ENCODE results near the gene ALG2. TPM values are rescaled to one million over a fixed set of nuclear protein-coding genes. Genes with fewer than 3 reads are reported as not detected.

The ALG2 gene
- total RNA-seq, 2 experiments from 2014 or later, result 22.8 to 31.1 TPM

- H3K27me3 Mint-ChIP-seq, result no peaks in the 10 kb centered on the region
- CTCF ChIA-PET, result interaction anchor here (0.6 to 4.4 kb wide), 12 partner anchors 9 to 1143 kb away, joined by 3 to 22 read pairs (median 4); no protein-coding TSS in a partner anchor
- POLR2A ChIA-PET, result no interaction called here
- H3K36me3 Mint-ChIP-seq (ENCODE audit: low read depth), result no peaks in the 10 kb centered on the region
- intact Hi-C loops (cut with DNase I, micrococcal nuclease), result loop anchor here (5.0 to 10.0 kb wide), 5 partner anchors 70 to 1415 kb away; partner anchors contain the start of gene NR4A3 (in 1 of the 2)
- no peak for ATAC-seq
- no peak overlapping the region for H3K27ac Mint-ChIP-seq
- H3K9me3 Mint-ChIP-seq (ENCODE audit: low read depth), result no peaks in the 10 kb centered on the region
- DNase-seq, result no peak
- H3K4me1 Mint-ChIP-seq, result peaks cover 49% of the 10 kb centered on the region
- H3K4me3 Mint-ChIP-seq, result no peak overlapping the region
These were observed 39.4 kb downstream of the ALG2 start for GRCh38 chr9:99182356-99182755.

GRCh38 chr9:99181621-99182020 lies 40.1 kb downstream of the ALG2 start:
- Mint-ChIP-seq H3K27ac (peak overlapping the region; percentile 77), H3K36me3 (ENCODE audit: low read depth) (no peaks in the 10 kb centered on the region), H3K4me3 (no peak overlapping the region), H3K4me1 (peaks cover 48% of the 10 kb centered on the region), H3K9me3 (ENCODE audit: low read depth) (no peaks in the 10 kb centered on the region), H3K27me3 (no peaks in the 10 kb centered on the region)
- DNase-seq (peak; percentile 36), ATAC-seq (peak; percentile 20)
- ChIA-PET CTCF (interaction anchor here (0.7 to 4.4 kb wide), 7 partner anchors 8 to 1143 kb away, joined by 3 to 22 read pairs (median 4); no protein-coding TSS in a partner anchor), POLR2A (no interaction called here)
- intact Hi-C loops (cut with DNase I, micrococcal nuclease), result loop anchor here (5.0 to 10.0 kb wide), 5 partner anchors 71 to 1416 kb away; partner anchors contain the start of gene NR4A3 (in 1 of the 2)

GRCh38 chr9:99181206-99181605 lies 40.5 kb downstream of the ALG2 start:
- ChIA-PET POLR2A (no interaction called here), CTCF (interaction anchor here (1.2 to 4.4 kb wide), 4 partner anchors 8 to 51 kb away, joined by 4 to 22 read pairs (median 8); no protein-coding TSS in a partner anchor)
- Mint-ChIP-seq H3K4me3 (no peak overlapping the region), H3K27me3 (no peaks in the 10 kb centered on the region), H3K4me1 (peaks cover 48% of the 10 kb centered on the region), H3K9me3 (ENCODE audit: low read depth) (no peaks in the 10 kb centered on the region), H3K36me3 (ENCODE audit: low read depth) (no peaks in the 10 kb centered on the region), H3K27ac (peak overlapping the region; percentile 77)
- intact Hi-C loops (cut with DNase I, micrococcal nuclease), result loop anchor here (5.0 to 10.0 kb wide), 5 partner anchors 71 to 1416 kb away; partner anchors contain the start of gene NR4A3 (in 1 of the 2)
- no peak for DNase-seq
- no peak for ATAC-seq

- DNase-seq (no peak), ATAC-seq (peak; percentile 9)
- intact Hi-C loops (cut with DNase I, micrococcal nuclease), result loop anchor here (1.0 to 10.0 kb wide), 6 partner anchors 17 to 1417 kb away; partner anchors contain the start of gene NR4A3 (in 1 of the 2)
- peaks cover 48% of the 10 kb centered on the region for H3K4me1 Mint-ChIP-seq
- CTCF ChIA-PET, result interaction anchor here (0.6 to 0.8 kb wide), 4 partner anchors 16 to 1195 kb away, joined by 3 read pairs; no protein-coding TSS in a partner anchor
- POLR2A ChIA-PET, result no interaction called here
- no peaks in the 10 kb centered on the region for H3K27me3 Mint-ChIP-seq
- H3K27ac Mint-ChIP-seq, result peak overlapping the region; percentile 77
- no peaks in the 10 kb centered on the region for H3K36me3 Mint-ChIP-seq (ENCODE audit: low read depth)
- no peak overlapping the region for H3K4me3 Mint-ChIP-seq
- no peaks in the 10 kb centered on the region for H3K9me3 Mint-ChIP-seq (ENCODE audit: low read depth)
These were observed 41.1 kb downstream of the ALG2 start for GRCh38 chr9:99180662-99181061.

GRCh38 chr9:99180199-99180598 lies 41.5 kb downstream of the ALG2 start:
- ChIA-PET CTCF (interaction anchor here (0.6 to 0.8 kb wide), 4 partner anchors 15 to 1195 kb away, joined by 3 read pairs; no protein-coding TSS in a partner anchor), POLR2A (no interaction called here)
- Mint-ChIP-seq H3K27me3 (no peaks in the 10 kb centered on the region), H3K4me1 (peaks cover 48% of the 10 kb centered on the region), H3K36me3 (ENCODE audit: low read depth) (no peaks in the 10 kb centered on the region), H3K9me3 (ENCODE audit: low read depth) (no peaks in the 10 kb centered on the region), H3K27ac (peak overlapping the region; percentile 77), H3K4me3 (no peak overlapping the region)
- ATAC-seq (peak; percentile 68), DNase-seq (no peak)
- intact Hi-C loops (cut with DNase I, micrococcal nuclease), result loop anchor here (1.0 to 10.0 kb wide), 6 partner anchors 17 to 1417 kb away; partner anchors contain the start of gene NR4A3 (in 1 of the 2)

- no peak overlapping the region for H3K4me3 Mint-ChIP-seq
- POLR2A ChIA-PET, result no interaction called here
- H3K4me1 Mint-ChIP-seq, result peaks cover 44% of the 10 kb centered on the region
- H3K36me3 Mint-ChIP-seq (ENCODE audit: low read depth), result no peaks in the 10 kb centered on the region
- DNase-seq, result no peak
- H3K27ac Mint-ChIP-seq, result no peak overlapping the region
- ATAC-seq, result no peak
- no peaks in the 10 kb centered on the region for H3K9me3 Mint-ChIP-seq (ENCODE audit: low read depth)
- intact Hi-C loops (cut with DNase I, micrococcal nuclease), result no loop called here
- no peaks in the 10 kb centered on the region for H3K27me3 Mint-ChIP-seq
- CTCF ChIA-PET, result interaction anchor here (1.4 to 1.5 kb wide), 2 partner anchors 15 to 16 kb away, joined by 3 to 6 read pairs; no protein-coding TSS in a partner anchor
These were observed 42.5 kb downstream of the ALG2 start for GRCh38 chr9:99178912-99179872.

- Mint-ChIP-seq H3K4me1 (peaks cover 39% of the 10 kb centered on the region), H3K9me3 (ENCODE audit: low read depth) (no peaks in the 10 kb centered on the region), H3K27me3 (peaks cover 4% of the 10 kb centered on the region), H3K27ac (no peak overlapping the region), H3K36me3 (ENCODE audit: low read depth) (no peaks in the 10 kb centered on the region), H3K4me3 (no peak overlapping the region)
- intact Hi-C loops (cut with DNase I, micrococcal nuclease), result no loop called here
- ChIA-PET CTCF (interaction anchor here (1.0 to 1.5 kb wide), 3 partner anchors 13 to 21 kb away, joined by 3 to 6 read pairs (median 4); no protein-coding TSS in a partner anchor), POLR2A (no interaction called here)
- ATAC-seq (no peak), DNase-seq (no peak)
These were observed 44.0 kb downstream of the ALG2 start for GRCh38 chr9:99177576-99178366.

- POLR2A ChIA-PET, result no interaction called here
- Mint-ChIP-seq H3K9me3 (ENCODE audit: low read depth) (no peaks in the 10 kb centered on the region), H3K27ac (no peak overlapping the region), H3K4me3 (no peak overlapping the region), H3K4me1 (peaks cover 28% of the 10 kb centered on the region), H3K36me3 (ENCODE audit: low read depth) (no peaks in the 10 kb centered on the region), H3K27me3 (peaks cover 4% of the 10 kb centered on the region)
- DNase-seq (no peak), ATAC-seq (no peak)
- CTCF ChIA-PET, result interaction anchor here (0.8 to 1.9 kb wide), 2 partner anchors 8 to 822 kb away, joined by 3 to 5 read pairs; no protein-coding TSS in a partner anchor
- intact Hi-C loops (cut with DNase I, micrococcal nuclease), result no loop called here
These were observed 45.2 kb downstream of the ALG2 start for GRCh38 chr9:99176527-99177013.

GRCh38 chr9:99173570-99174504 lies 47.9 kb downstream of the ALG2 start:
- no peaks in the 10 kb centered on the region for H3K36me3 Mint-ChIP-seq (ENCODE audit: low read depth)
- ChIA-PET CTCF (interaction anchor here (0.6 to 2.9 kb wide), 6 partner anchors 9 to 648 kb away, joined by 3 to 22 read pairs (median 3); partner anchors contain the start of gene NR4A3), POLR2A (no interaction called here)
- H3K27me3 Mint-ChIP-seq, result peaks cover 4% of the 10 kb centered on the region
- peaks cover 5% of the 10 kb centered on the region for H3K4me1 Mint-ChIP-seq
- no peak overlapping the region for H3K27ac Mint-ChIP-seq
- intact Hi-C loops (cut with DNase I, micrococcal nuclease), result no loop called here
- no peak overlapping the region for H3K4me3 Mint-ChIP-seq
- ATAC-seq (peak; percentile 86), DNase-seq (no peak)
- H3K9me3 Mint-ChIP-seq (ENCODE audit: low read depth), result no peaks in the 10 kb centered on the region

All from activated CD4-positive, alpha-beta T cell treated with anti-CD3 and anti-CD28 coated beads for 36 hours (primary cell).